GM18909 (cell line): ENCODE measurements around the gene GRIK4.

Experiments
- ATAC-seq: cut with Tn5 transposase; IDR thresholded peaks from one replicate; pipeline ENCODE4 v1.9.1; 2021; ENCODE audit warnings: mild to moderate bottlenecking; ENCODE audit not compliant: unreplicated experiment, poor library complexity

Gene GRIK4

DNA sequence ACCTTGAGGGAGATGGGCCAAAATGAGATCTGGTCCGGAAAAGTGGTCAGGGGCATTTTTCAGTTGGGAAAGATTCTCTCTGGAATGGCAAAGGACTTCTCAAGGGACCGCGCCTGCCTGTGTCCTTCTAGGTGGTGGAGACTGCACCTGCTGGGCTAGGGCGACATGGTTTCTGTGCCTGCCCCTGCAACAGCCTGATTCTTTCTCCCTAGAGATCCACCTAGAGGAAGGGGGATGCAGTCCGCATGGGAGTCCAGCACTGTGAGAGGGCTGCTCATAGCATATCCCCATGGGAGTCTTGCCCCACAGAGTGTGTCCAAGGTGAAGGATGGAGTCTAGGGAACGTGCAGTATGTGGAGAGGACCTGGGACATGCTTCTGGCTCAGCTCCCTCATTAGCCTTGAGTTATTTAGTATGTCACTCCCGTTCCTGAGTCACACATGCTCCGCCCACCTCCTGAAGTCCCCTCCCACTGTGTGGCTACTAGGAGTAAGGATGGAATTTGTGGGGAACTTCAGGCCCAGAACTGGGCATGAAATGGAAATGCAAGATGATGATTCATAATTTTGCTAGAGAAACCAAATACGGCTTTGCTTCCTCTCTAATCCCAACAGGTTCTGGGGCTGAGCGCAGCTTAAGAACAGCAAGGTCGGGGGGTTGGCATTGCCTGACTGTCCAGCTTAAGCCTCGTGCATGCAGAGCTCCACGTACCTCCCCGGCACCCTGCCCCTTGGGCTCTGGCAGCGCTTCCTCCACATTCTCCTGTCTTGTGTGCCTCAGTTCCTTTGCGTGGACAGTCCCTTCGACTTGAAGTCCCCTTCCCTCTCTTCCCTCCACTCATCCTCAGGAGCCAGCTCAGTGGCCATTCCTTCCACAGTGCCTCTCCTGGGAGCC is 35.0 kb downstream of the GRIK4 start:
- no peak for ATAC-seq

DNA sequence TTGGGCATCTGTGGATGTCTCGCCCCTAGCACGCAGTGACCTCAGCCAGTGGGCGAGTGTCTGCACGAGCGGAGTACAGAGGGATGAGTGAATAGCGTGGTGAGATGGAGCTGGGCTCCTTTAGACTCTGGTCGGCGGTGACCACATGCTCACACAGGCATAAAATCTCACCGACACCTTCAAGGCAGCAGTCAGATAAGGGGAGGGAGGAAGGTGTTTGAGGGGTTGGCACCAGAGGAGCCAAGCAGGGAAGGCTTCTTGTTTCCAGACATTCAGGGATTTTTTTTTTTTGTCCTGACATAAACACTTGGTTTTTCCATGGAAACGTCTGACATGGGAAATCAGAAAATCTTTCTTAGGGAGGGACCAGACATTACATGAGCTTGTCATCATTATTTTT is 35.8 kb downstream of the GRIK4 start:
- ATAC-seq, result no peak

DNA sequence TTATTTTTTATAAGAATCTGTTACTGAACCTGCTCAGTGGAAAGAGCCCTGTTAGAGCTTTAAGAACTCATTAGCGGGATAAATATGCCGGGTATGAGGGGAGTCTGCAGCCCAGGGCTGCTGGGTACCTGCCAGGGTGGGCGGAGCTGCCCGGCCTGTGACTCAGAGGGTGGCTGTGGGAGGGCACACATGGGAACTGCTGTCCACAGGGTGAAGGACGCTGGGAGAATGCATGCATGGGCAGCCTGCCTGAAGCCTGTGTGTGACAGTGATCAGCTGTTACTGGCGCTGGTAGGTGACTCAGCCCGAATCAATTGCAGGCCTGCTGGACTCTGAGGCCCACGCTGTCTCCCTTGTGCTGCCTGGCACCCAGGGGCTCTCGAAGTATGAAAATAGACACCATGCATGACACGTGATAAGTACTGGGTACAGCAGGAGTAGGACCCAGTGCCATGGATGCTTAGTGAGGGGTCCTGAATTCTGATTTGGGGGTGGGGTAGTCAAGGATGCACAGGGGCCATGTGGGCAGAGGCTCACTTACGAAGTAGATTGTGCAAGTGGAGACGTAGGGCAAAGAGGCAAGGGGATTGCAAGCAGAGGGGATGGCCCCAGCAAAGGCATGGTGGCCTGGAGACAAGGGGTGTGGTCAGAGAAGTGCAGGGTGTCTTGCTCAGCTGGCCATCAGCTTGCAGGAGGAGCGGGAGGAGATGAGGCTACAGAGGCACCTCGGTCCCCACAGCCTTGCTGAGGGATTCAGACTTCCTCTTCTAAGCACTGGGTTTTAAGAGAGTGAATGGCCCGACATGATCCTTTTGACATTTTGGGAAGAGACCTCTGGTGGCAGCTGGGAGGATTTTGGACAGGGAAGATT is 36.5 kb downstream of the GRIK4 start:
- ATAC-seq, result no peak

DNA sequence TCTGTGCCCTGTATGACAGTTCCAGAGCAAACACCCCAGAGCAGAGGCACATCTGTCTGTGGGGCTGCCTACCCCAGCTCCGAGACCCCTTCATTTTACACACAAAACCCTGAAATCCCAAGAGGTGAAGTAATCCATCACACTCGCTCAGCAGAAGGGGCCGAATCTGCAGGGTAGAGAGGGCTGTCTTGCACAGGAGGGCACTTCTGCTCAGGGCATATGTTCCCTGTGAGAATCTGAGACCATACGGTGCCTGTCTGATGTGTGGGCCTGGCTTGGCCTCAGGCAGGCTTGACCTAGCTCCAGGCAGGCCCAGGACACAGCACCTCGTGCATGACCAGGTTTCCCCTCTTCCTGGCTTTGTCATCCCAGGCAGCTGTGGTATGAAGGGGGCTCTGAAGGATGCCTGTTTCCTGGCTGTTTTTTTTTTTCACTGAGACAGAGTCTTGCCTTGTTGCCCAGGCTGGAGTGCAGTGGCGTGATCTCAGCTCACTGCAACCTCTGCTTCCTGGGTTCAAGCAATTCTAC is 37.2 kb downstream of the GRIK4 start:
- no peak for ATAC-seq

DNA sequence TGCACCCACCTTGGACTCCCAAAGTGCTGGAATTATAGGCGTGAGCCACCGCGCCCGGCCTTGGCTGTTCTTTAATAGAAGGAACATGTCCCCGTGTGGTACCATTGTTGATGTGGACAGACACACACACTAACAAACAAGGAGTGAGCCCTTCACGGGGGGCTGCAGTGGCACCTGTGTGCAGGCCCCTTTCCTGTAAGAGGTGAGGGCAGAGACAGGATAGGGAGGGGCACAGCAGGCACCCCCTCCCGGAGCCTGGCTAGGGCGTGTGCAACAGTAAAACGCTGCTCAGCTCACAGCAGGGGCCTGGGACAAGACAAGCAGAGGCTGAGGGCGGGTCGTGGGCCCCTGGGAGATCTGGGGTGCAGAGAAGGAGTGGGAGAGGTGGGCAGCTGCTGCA is 37.8 kb downstream of the GRIK4 start:
- no peak for ATAC-seq

DNA sequence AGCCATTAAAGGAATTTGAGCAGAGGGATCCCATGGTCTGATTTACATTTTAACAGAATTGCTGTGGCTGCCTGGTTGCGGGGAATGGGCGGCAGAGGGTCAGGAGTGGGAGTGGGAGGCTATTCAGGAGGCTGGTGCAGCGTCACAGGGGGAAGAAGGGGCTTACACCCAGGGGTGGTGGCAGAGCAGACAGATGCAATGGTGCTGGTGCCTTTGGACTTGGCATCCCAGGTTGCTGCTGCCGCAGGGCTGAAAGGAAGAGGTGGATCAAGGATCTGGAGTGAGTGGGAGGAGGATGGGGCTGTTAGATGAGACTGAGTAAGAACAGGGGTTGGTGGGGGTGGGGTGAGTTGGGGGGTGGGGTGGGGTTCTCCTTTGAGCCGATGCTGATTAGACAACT is 38.5 kb downstream of the GRIK4 start:
- ATAC-seq, result no peak

DNA sequence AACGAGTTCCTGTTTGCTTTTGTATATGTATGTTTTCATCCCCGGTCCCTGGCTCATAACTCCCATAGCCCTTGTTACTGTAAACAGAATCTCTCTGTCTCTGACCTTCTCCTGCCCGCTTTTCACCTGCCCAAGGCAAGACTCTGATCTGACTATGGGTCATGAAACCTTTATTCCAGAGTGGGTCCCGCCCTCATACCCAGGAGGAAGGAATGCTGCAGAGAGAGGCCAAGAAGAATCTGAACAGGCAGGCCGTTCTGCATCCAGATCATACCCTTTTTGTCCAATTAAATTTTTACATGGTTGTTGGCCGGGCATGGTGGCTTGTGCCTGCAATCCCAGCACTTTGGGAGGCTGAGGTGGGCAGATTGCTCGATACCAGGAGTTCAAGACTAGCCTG is 39.6 kb downstream of the GRIK4 start:
- ATAC-seq, result no peak

DNA sequence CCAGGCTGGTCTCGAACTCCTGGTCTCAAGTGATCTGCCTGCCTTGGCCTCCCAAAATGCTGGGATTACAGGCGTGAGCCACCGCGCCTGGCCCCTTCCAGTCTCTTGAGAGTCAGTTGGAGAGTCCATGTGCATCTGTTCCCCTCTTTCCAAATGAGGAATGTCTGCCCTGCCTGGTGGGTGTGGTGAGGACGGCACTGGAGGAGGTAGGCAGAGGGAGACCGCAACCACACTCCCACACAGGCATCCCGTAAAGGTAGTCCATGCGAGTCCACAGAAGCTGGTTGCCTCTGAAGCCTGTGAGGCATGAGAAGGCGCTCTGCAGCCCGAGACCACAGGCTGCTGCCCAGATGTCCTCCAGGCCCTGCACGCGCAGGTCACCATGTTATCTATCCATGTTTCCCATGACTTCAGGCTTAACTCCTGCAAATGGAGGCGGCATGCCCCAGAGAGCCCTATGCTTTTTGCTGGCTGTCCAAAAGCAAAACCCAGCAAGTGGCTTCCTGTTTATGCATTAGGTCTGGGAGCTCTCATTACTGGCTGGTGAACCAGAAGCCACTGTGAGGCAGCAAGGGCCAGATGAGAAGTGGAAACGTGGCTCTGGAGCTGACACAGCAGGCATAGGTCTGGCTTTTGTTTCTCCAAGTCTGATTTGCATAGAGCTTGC is 43.4 kb downstream of the GRIK4 start:
- no peak for ATAC-seq

DNA sequence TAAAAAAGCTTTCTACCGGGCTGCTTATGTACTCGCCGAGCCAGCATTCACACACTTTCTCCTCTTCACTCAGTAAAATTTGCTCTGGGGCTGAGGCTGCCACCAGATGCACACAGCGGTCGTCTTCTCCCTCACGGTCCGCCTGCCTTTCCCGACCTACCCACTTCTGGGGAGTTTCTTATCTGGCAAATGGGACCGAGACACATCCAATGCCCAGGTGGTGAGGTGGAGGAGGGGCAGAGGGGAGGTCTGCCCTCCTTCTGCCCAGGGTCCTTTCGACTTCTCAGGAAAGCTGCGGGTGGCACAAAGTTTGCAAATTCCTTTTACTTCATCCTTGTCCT is 43.9 kb downstream of the GRIK4 start:
- no peak for ATAC-seq

DNA sequence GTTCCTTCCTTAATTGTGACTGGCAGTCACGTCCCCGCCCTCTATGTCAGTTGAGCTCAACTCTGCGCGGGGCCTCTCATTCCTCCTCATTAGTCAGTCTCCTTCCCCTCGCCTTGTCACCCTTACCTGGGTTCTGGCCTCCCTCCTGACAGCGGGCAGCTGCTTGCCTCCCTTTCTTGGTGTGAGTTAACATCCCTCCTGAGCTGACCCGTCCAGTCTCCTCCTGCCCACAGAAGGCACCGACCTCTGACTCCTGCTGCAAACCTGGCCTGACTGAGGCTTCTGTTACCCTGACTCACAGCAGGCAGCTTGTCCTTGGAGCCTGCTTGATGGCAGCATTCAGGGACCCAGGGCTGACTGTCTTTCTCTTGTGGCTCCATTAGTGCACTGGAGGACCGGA is 45.2 kb downstream of the GRIK4 start:
- no peak for ATAC-seq

DNA sequence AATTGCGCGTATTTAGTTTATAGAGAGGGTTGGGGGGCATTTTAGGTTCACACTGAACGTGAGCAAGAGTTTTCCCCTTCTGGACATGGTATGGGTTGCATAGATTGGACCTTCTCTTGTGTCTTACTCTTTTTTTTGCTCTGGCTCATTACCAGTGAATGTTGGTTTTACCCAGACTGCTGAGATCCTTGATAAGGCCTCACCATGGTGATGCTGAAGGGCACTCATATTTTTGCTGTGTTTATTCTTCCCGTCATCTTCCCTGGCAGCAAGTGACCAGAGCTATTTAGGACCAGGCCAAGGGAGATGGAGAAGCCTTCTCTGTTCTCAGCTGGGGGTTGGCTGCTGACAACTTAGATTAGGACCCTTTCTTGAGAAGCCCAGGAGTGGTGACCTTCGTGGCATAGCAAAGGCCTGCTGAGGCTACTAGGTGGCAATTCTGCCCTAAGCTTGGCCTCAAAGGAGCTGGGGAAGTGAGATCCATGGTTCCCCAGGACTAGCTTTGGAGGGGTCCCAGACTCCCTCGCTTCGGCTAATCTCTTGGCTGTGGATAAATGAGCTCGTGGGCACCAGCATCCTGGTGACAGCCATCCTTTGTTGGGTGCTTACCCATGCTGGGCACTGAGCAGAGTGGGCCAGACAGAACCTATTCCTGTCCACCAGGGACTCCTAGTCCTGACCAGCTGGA is 47.3 kb downstream of the GRIK4 start:
- no peak for ATAC-seq

DNA sequence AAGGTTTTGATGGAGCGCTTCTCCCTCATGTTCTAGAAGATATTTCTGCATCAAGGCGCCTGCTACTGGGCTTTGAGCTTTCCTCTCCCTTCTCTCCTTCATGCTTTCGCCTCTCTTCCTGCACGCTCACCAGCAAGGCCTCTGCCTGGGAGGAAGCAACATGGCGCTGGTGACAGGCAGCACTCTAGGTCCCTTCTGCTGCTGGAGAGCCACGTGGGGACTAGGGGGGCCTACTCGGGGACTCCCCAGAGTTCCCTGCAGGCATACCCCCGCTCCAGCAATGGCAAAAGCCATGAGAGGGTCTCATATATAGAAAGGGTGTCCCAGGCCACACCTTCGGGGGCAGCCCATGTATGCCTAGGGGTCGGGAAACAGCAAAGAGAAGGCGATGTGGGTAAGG is 49.7 kb downstream of the GRIK4 start:
- ATAC-seq, result no peak

DNA sequence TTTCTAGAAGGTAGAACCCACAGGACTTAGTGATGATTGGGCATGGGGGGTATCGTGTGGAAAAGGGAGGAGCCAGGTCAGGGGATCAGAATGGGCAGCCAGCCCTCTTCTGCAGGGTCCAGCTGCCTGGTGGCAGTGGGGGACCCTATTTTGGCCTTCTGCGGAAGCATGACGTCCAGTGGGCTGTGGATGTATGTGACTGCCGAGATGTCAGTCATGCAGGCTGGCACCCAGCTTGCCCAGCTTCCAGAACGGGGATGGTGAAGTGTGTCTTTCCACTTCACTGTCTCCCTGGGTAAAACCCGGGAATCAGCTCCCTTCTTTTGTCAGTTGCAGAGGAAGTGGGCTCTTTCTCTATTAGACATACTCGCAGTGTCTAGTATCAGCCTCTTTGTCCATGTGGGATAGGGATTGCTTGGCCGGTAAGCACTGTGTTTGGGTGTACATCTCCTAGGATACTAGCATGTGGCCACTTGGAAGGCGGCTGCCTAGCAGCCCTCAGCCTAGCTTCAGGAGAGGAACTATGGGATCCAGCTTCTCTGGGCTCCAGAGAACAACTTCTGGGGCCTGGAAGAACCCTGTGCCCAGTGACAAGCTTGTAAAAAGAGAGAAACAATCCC is 51.4 kb downstream of the GRIK4 start:
- ATAC-seq, result no peak

DNA sequence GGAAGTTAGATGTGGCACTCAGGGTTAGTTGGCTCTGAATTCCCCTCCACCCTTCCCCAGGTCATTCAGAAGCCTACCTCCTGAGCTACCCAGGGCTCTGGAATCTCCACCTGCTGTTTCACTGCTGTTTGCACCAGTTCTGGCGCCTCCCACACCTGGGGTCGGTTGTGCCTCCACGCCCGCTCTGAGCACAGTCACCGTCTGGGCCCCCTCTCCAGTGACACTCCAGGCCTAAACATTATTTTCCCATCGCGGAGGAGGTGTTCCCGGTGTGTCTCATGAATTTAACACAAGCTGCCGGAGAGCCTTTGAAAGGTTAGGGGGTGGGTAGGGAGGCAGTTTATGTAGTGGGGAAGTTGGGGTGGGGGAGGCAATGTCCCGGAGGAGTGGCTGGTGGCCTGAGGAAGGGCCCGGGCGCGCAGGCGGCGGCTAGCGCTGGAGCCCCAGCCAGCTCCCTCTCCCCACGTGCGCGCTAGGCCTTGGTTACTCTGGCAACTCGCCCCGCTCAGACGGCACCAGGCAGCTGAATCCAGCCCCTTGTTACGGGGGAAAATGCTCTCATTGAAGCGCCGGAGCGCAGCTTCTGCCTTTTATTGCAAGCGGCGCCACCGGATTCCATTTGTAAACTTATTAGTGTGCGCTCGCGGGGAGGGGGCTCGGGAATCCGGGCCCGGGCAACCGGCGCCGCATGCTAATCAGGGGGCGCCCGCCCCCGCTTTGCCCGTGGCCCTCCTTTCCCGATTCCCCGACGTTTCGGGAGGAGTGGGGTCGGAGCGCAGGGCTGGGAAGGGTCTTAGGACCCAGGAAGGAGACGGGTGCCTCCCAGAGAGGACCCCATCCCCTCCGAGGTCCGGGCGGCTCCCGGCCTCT is 52.4 kb downstream of the GRIK4 start:
- ATAC-seq, result no peak

DNA sequence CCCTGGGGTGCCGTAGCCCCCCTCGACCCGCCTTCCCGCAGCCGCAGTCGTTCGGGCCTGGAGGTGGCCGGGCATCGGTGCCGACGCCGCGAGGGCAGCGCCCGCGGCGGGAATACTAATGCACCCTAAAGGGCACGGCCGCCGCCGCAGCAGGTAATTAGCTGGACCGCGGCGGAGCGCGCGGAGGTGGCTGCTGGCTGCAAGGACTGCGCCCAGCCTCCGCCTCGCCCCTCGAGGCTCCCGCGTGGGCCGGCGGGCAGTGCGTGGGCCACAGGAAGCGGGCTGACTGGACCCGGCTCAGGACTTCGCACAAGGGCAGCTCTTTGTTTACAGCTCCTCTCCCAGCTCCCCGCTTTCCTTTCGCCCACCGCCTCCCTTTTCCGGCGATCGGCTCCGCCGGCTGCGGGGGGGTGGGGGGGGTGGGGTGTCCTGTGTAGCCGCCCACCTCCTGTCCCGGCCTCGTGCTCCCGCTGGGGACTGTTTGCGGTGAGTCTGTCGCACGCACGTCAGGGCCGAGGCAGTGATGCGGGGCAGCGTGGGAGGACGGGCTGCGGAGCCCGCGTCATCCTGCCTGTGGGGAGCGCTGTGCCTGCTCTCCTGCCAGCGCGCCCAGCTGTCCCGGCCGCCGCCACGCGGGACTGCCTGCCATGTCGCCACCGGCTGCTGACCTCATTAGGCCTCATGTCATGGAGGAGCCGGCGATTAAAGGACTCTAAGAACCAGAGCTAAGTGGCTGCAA is 53.2 kb downstream of the GRIK4 start:
- peak; percentile 72 for ATAC-seq

DNA sequence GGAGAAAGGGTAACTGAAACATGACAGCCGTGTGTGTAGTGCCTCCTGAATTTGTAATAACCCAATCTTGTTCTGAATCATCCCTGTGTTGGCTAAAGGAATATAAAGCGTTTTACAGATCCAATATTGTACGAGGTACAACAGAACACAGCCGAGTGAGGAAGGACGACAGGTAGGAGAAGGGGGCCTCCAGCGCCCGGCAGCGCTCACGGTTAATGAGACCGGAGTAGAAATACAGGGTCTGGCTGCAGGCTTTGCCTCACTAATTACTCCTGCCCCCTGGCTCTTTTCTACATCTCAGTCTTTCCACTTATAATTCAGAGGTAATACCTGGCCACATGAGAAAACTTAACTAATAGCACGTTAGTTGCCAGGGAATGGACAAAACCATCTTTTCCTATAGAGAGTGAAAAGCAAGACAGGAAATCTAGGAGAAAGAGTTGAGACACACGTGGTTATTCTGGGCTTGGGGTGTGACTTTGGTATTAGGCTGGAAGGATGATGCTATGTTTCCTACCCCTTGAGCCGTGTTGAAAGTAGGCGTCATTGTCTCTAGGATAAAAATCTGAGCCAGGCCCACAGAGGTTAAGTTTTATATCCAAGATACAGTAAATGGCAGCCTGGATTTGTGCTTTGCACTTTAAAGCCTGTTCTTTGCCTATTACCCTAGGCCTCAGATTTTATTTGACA is 54.1 kb downstream of the GRIK4 start:
- ATAC-seq, result no peak

DNA sequence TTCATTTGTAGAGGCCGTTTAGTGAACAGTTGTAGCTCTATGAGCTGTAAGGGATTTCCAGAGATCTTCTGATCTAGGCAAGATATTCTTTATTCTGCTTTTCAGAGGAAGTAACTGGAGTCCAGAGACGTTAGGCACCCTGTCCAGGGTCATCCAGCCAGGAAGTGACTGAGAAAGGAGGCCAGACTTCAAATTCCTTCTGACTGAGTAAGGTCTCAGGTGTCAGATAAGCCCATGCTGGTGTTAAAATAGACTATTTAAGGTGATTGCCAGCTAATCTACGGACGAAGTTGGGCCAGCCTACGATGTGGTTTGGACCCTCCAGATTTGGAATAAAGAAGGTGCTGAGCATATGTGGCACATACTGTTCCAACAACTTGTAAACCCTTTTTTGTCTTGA is 54.6 kb downstream of the GRIK4 start:
- no peak for ATAC-seq
